ENCODE results near the gene FGD2.

GRCh38 chr6:36973647-36974046, 31.8 kb upstream of the FGD2 start:
- TF ChIP-seq CTCF (IDR thresholded peaks at IDR 0.05; ENCODE audit: low read length) (no peak), EZH2 (IDR thresholded peaks at IDR 0.05; ENCODE audit: borderline replicate concordance, low read length) (no peak)

Measured in OCI-LY1 (cell line).